OCI-LY3 (cell line): ENCODE measurements around the gene ARID1B.

Experiments
- H2AFZ ChIP-seq: fragments of 200-600, 300-600 bp; shearing (Covaris generic); 2 replicates; pipeline ENCODE4 v1.6.0; 2014; ENCODE audit warnings: antibody characterized with exemption, low read depth, low read length
- H3K27ac ChIP-seq: fragments of 200-600, 300-600 bp; sonication (generic); 2 replicates; pipeline ENCODE4 v1.5.1; 2014; ENCODE audit warnings: mild to moderate bottlenecking, low read length, moderate library complexity, mixed read lengths
- H3K27me3 ChIP-seq: fragments of 200-600, 300-600 bp; sonication (generic); 2 replicates; pipeline ENCODE4 v1.6.1; 2014; ENCODE audit warnings: low read depth, low read length, mixed read lengths
- H3K36me3 ChIP-seq: fragments of 200-600, 300-600 bp; sonication (generic); replicated peaks from 2 replicates; pipeline ENCODE3; 2014; ENCODE audit warnings: low read depth, low read length, mixed read lengths
- H3K4me1 ChIP-seq: fragments of 300-600, 200-600 bp; sonication (generic); 2 replicates; pipeline ENCODE4 v1.6.1; 2014; ENCODE audit warnings: low read length, mixed read lengths
- H3K4me2 ChIP-seq: fragments of 200-600, 300-600 bp; sonication (generic); 2 replicates; pipeline ENCODE4 v1.6.1; 2014; ENCODE audit warnings: low read length, mixed read lengths
- H3K4me3 ChIP-seq: fragments of 300-600, 200-600 bp; sonication (generic); 2 replicates; pipeline ENCODE4 v1.5.1; 2014; ENCODE audit warnings: antibody characterized with exemption, mild to moderate bottlenecking, low read length, moderate library complexity
- H3K79me2 ChIP-seq: fragments of 300-600, 200-600 bp; shearing (Covaris generic); 2 replicates; pipeline ENCODE4 v1.6.1; 2014; ENCODE audit warnings: mild to moderate bottlenecking, low read length, mixed read lengths
- H3K9ac ChIP-seq: fragments of 300-600, 200-600 bp; shearing (Covaris generic); 2 replicates; pipeline ENCODE4 v1.6.0; 2014; ENCODE audit warnings: mild to moderate bottlenecking, low read length, moderate library complexity
- H3K9me3 ChIP-seq: fragments of 200-600, 300-600 bp; shearing (Covaris generic); 2 replicates; pipeline ENCODE4 v1.6.1; 2014; ENCODE audit warnings: low read length, mixed read lengths; ENCODE audit not compliant: insufficient read depth
- H4K20me1 ChIP-seq: fragments of 200-600, 300-600 bp; sonication (generic); 2 replicates; pipeline ENCODE4 v1.6.1; 2016; ENCODE audit warnings: low read length, mixed read lengths; ENCODE audit not compliant: insufficient read depth
- CTCF ChIP-seq: fragments of 200-600, 300-600 bp; sonication (generic); IDR thresholded peaks from 2 replicates; pipeline ENCODE4 v1.5.1; 2014; ENCODE audit warnings: antibody characterized with exemption, low read length, low read depth
- EZH2phosphoT487 ChIP-seq: fragments of 200-600 bp; shearing (Covaris generic); IDR thresholded peaks from 2 replicates; pipeline ENCODE4 v1.6.1; 2018; ENCODE audit warnings: antibody characterized with exemption, mixed run types, low read depth

The ARID1B gene

GRCh38 chr6:157091856-157092460 is 314.8 kb downstream of the ARID1B start:
- Histone ChIP-seq H3K9ac (no peak overlapping the region), H3K4me2 (no peak overlapping the region), H3K79me2 (no peaks in the 10 kb centered on the region), H3K27me3 (no peaks in the 10 kb centered on the region), H3K4me3 (no peak overlapping the region), H4K20me1 (0 out of 2 replicates have a peak, but pooled peaks cover 2% of the 10 kb centered on the region), H3K4me1 (0 out of 2 replicates have a peak, but pooled peaks cover 3% of the 10 kb centered on the region), H3K9me3 (no peaks in the 10 kb centered on the region), H3K27ac (no peak overlapping the region), H2AFZ (no peak overlapping the region), H3K36me3 (no peaks in the 10 kb centered on the region)
- TF ChIP-seq CTCF (no peak), EZH2phosphoT487 (no peak)

- Histone ChIP-seq H3K9ac (no peak overlapping the region), H3K4me1 (0 out of 2 replicates have a peak, but pooled peaks cover 3% of the 10 kb centered on the region), H3K27me3 (no peaks in the 10 kb centered on the region), H3K27ac (no peak overlapping the region), H4K20me1 (0 out of 2 replicates have a peak, but pooled peaks cover 2% of the 10 kb centered on the region), H3K79me2 (no peaks in the 10 kb centered on the region), H2AFZ (no peak overlapping the region), H3K36me3 (no peaks in the 10 kb centered on the region), H3K4me3 (no peak overlapping the region), H3K4me2 (no peak overlapping the region), H3K9me3 (no peaks in the 10 kb centered on the region)
- TF ChIP-seq EZH2phosphoT487 (no peak), CTCF (no peak)
Observed at GRCh38 chr6:157092736-157093135, 315.6 kb downstream of the ARID1B start.

- H3K4me2 ChIP-seq = no peak overlapping the region
- TF ChIP-seq EZH2phosphoT487 (no peak), CTCF (no peak)
- H3K79me2 ChIP-seq = no peaks in the 10 kb centered on the region
- 0 out of 2 replicates have a peak, but pooled peaks cover 2% of the 10 kb centered on the region for H4K20me1 ChIP-seq
- no peaks in the 10 kb centered on the region for H3K9me3 ChIP-seq
- H2AFZ ChIP-seq = no peak overlapping the region
- H3K9ac ChIP-seq = no peak overlapping the region
- H3K36me3 ChIP-seq = no peaks in the 10 kb centered on the region
- H3K4me1 ChIP-seq = 0 out of 2 replicates have a peak, but pooled peaks cover 3% of the 10 kb centered on the region
- H3K4me3 ChIP-seq = no peak overlapping the region
- H3K27me3 ChIP-seq = no peaks in the 10 kb centered on the region
- H3K27ac ChIP-seq = no peak overlapping the region
Observed at GRCh38 chr6:157093536-157093935, 316.4 kb downstream of the ARID1B start.

- H3K4me2 ChIP-seq = no peak overlapping the region
Observed at GRCh38 chr6:157094038-157094437, 316.9 kb downstream of the ARID1B start.

More at GRCh38 chr6:157094038-157094437, 316.9 kb downstream of the ARID1B start:
- no peak overlapping the region for H3K4me3 ChIP-seq
- TF ChIP-seq EZH2phosphoT487 (no peak), CTCF (no peak)
- no peaks in the 10 kb centered on the region for H3K36me3 ChIP-seq
- no peak overlapping the region for H3K27ac ChIP-seq
- no peak overlapping the region for H2AFZ ChIP-seq
- H3K79me2 ChIP-seq = no peaks in the 10 kb centered on the region
- H4K20me1 ChIP-seq = 0 out of 2 replicates have a peak, but pooled peaks cover 2% of the 10 kb centered on the region
- no peaks in the 10 kb centered on the region for H3K27me3 ChIP-seq
- H3K4me1 ChIP-seq = 0 out of 2 replicates have a peak, but pooled peaks cover 3% of the 10 kb centered on the region
- no peak overlapping the region for H3K9ac ChIP-seq
- H3K9me3 ChIP-seq = no peaks in the 10 kb centered on the region
